HCT116 (cell line): ENCODE measurements around the gene FAM180A. TPM values are rescaled to one million over a fixed set of nuclear protein-coding genes. Genes with fewer than 3 reads are reported as not detected.

Source experiments
- ATAC-seq: fragments of 200-7000 bp; cut with Tn5 transposase; 2 replicates; pipeline ENCODE4 v1.9.1; 2020; ENCODE audit warnings: mild to moderate bottlenecking, moderate library complexity
- BruUV-seq: library from RNA; stranded (reverse); fragments of 400-500 nt; replicated peaks from 2 replicates; lab custom pipeline; 2021; lab: Mats Ljungman, UMichigan
- CTCF ChIA-PET: fragments of 300-600 bp; sonication (Branson Sonifier 250); formaldehyde crosslinking; loops from one replicate; lab custom pipeline; 2021; ENCODE audit warnings: antibody characterized with exemption; lab: Charles Lee
- POLR2A ChIA-PET: fragments of 300-600, 350-600 bp; sonication (Branson Sonifier 250); formaldehyde crosslinking; loops from one replicate; lab custom pipeline; 2021; ENCODE audit warnings: antibody characterized with exemption; lab: Charles Lee
- RAD21 ChIA-PET, 2 experiments: fragments of 300-600 bp; sonication (Branson Sonifier 250); formaldehyde crosslinking; loops; one replicate each; lab custom pipeline; 2023; ENCODE audit warnings: low total read pairs in 2 of 2; ENCODE audit not compliant: uncharacterized antibody in 2 of 2, unreplicated experiment in 2 of 2, low non-redundant PET in 1 of 2; lab: Charles Lee
- DNase-seq: peaks from one replicate; pipeline ENCODE4 v3.0.0-alpha.2; 2010; ENCODE audit warnings: low read depth, low spot score
- H2AFZ ChIP-seq: fragments of 200-600 bp; shearing (Covaris generic), sonication (generic); 2 replicates; pipeline ENCODE4 v1.6.1; 2017; ENCODE audit warnings: low read depth, mixed run types, mixed read lengths, antibody characterized with exemption, low read length; ENCODE audit not compliant: poor library complexity, severe bottlenecking
- H3K27ac ChIP-seq: 2 replicates; pipeline ENCODE4 v1.5.1; 2012; ENCODE audit warnings: low read depth, low read length
- H3K27me3 ChIP-seq: fragments of 200-600 bp; sonication (generic); 2 replicates; pipeline ENCODE4 v1.6.1; 2016; ENCODE audit warnings: mixed run types, low read length, mixed read lengths; ENCODE audit not compliant: insufficient read depth
- H3K36me3 ChIP-seq, 2 experiments: fragments of 200-500 bp in 1 of 2; fragments of 200-600 bp in 1 of 2; sonication (Bioruptor generic) in 1 of 2; sonication (generic) in 1 of 2; 2 replicates each; pipeline versions ENCODE4 v1.5.1 to v1.6.1; 2014 to 2016; ENCODE audit warnings: low read length in 2 of 2, inconsistent platforms in 1 of 2, mixed read lengths in 1 of 2, mixed run types in 1 of 2; ENCODE audit not compliant: insufficient read depth in 2 of 2, control insufficient read depth in 1 of 2
- H3K4me1 ChIP-seq, 2 experiments: fragments of 200-600 bp in 1 of 2; sonication (generic) in 1 of 2; 2 replicates each; pipeline versions ENCODE4 v1.5.1 to v1.6.1; 2012 to 2017; ENCODE audit warnings: low read length in 2 of 2, inconsistent platforms in 1 of 2, mild to moderate bottlenecking in 1 of 2, mixed read lengths in 1 of 2, mixed run types in 1 of 2, moderate library complexity in 1 of 2; ENCODE audit not compliant: insufficient read depth in 2 of 2, control insufficient read depth in 1 of 2
- H3K4me2 ChIP-seq: fragments of 200-600 bp; sonication (generic); 2 replicates; pipeline ENCODE4 v1.6.1; 2017; ENCODE audit warnings: mixed run types, low read length, mixed read lengths
- H3K4me3 ChIP-seq, 2 experiments: fragments of 200-600 bp in 1 of 2; sonication (generic) in 1 of 2; replicated peaks in 1 of 2; 2 replicates each; pipeline ENCODE4 v1.5.1; 2011 to 2016; ENCODE audit warnings: low read length in 2 of 2, control low read depth in 1 of 2, low read depth in 1 of 2, mild to moderate bottlenecking in 1 of 2, mixed read lengths in 1 of 2, mixed run types in 1 of 2
- H3K79me2 ChIP-seq: fragments of 200-600 bp; sonication (generic); 2 replicates; pipeline ENCODE4 v1.6.1; 2017; ENCODE audit warnings: mild to moderate bottlenecking, mixed run types, low read length, moderate library complexity, mixed read lengths; ENCODE audit not compliant: insufficient read depth
- H3K9ac ChIP-seq: fragments of 200-600 bp; sonication (generic); 2 replicates; pipeline ENCODE4 v1.6.1; 2016; ENCODE audit warnings: low read length, mixed read lengths
- H3K9me2 ChIP-seq: fragments of 200-600 bp; sonication (generic), shearing (Covaris generic); 2 replicates; pipeline ENCODE4 v1.6.1; 2017; ENCODE audit warnings: mixed run types, mild to moderate bottlenecking, moderate library complexity; ENCODE audit not compliant: insufficient read depth
- H3K9me3 ChIP-seq, 2 experiments: fragments of 200-500 bp in 1 of 2; fragments of 200-600 bp in 1 of 2; sonication (Bioruptor generic) in 1 of 2; sonication (generic) in 1 of 2; 2 replicates each; pipeline ENCODE4 v1.6.1; 2014 to 2017; ENCODE audit warnings: low read length in 2 of 2, mixed read lengths in 2 of 2, inconsistent platforms in 1 of 2, low read depth in 1 of 2, mild to moderate bottlenecking in 1 of 2, mixed run types in 1 of 2, moderate library complexity in 1 of 2; ENCODE audit not compliant: control insufficient read depth in 1 of 2, insufficient read depth in 1 of 2
- H4K20me1 ChIP-seq: fragments of 200-600 bp; sonication (generic), shearing (Covaris generic); 2 replicates; pipeline ENCODE4 v1.6.1; 2017; ENCODE audit warnings: mixed run types, mild to moderate bottlenecking, moderate library complexity; ENCODE audit not compliant: insufficient read depth
- EGR1 ChIP-seq: IDR thresholded peaks from 2 replicates; pipeline ENCODE4 v1.6.1; 2012; ENCODE audit warnings: low read depth
- ELF1 ChIP-seq: IDR thresholded peaks from 2 replicates; pipeline ENCODE4 v1.6.1; 2012; ENCODE audit warnings: low read depth, borderline replicate concordance
- EZH2phosphoT487 ChIP-seq: fragments of 200-600 bp; IDR thresholded peaks from 2 replicates; pipeline ENCODE4 v1.6.1; 2018; ENCODE audit warnings: antibody characterized with exemption, borderline replicate concordance
- FOSL1 ChIP-seq: IDR thresholded peaks from 2 replicates; pipeline ENCODE4 v1.6.1; 2012; ENCODE audit warnings: low read depth
- JUND ChIP-seq: IDR thresholded peaks from 2 replicates; pipeline ENCODE4 v1.6.1; 2012
- MAX ChIP-seq: IDR thresholded peaks from 2 replicates; pipeline ENCODE4 v1.6.1; 2012
- POLR2A ChIP-seq: IDR thresholded peaks from 2 replicates; pipeline ENCODE4 v1.7.0; 2011; ENCODE audit warnings: borderline replicate concordance; ENCODE audit not compliant: insufficient read depth, insufficient read length; ENCODE audit errors: extremely low read depth
- POLR2AphosphoS5 ChIP-seq: IDR thresholded peaks from 2 replicates; pipeline ENCODE4 v1.6.1; 2011; ENCODE audit warnings: mild to moderate bottlenecking, low read depth, low read length, moderate library complexity
- RAD21 ChIP-seq: IDR thresholded peaks from 2 replicates; pipeline ENCODE4 v1.6.1; 2012; ENCODE audit warnings: low read depth, mild to moderate bottlenecking
- REST ChIP-seq: IDR thresholded peaks from 2 replicates; pipeline ENCODE4 v1.6.1; 2012; ENCODE audit warnings: low read depth
- SIN3A ChIP-seq: IDR thresholded peaks from 2 replicates; pipeline ENCODE4 v1.6.1; 2012; ENCODE audit warnings: low read depth
- SP1 ChIP-seq: IDR thresholded peaks from 2 replicates; pipeline ENCODE4 v1.6.1; 2012; ENCODE audit warnings: low read depth
- TCF7L2 ChIP-seq: IDR thresholded peaks from 2 replicates; pipeline ENCODE4 v1.7.0; 2011; ENCODE audit warnings: borderline replicate concordance, inconsistent platforms; ENCODE audit not compliant: insufficient read depth, insufficient read length; ENCODE audit errors: extremely low read depth
- ZBTB33 ChIP-seq: IDR thresholded peaks from 2 replicates; pipeline ENCODE4 v1.6.1; 2011; ENCODE audit warnings: mild to moderate bottlenecking, low read length, moderate library complexity; ENCODE audit not compliant: insufficient replicate concordance; ENCODE audit errors: extremely low read depth
- intact Hi-C: fragments of 100-400 bp; cut with micrococcal nuclease; formaldehyde crosslinking; loops from 2 replicates; pipeline ENCODE4 v1.10.0; 2022
- total RNA-seq: library from RNA; stranded (reverse); gene quantifications from one replicate; pipeline ENCODE4 v1.2.1, GENCODE V29; 2021; ENCODE audit not compliant: unreplicated experiment
- TF ChIP-seq, protein P1 (sequence below), 3 experiments: fragments of 200-600 bp in 1 of 3; sonication (generic) in 1 of 3; IDR thresholded peaks in 2 of 3; conservative IDR thresholded peaks in 1 of 3; 2 replicates each; pipeline ENCODE4 v1.5.1; 2012 to 2017; ENCODE audit warnings: low read depth in 2 of 3, low read length in 2 of 3, antibody characterized with exemption in 1 of 3, borderline replicate concordance in 1 of 3, control low read depth in 1 of 3, mild to moderate bottlenecking in 1 of 3, mixed read lengths in 1 of 3, mixed run types in 1 of 3, moderate library complexity in 1 of 3; ENCODE audit not compliant: insufficient read depth in 1 of 3

The FAM180A gene
- total RNA-seq, 1 experiment from 2014 or later = 0.59 TPM

DNA sequence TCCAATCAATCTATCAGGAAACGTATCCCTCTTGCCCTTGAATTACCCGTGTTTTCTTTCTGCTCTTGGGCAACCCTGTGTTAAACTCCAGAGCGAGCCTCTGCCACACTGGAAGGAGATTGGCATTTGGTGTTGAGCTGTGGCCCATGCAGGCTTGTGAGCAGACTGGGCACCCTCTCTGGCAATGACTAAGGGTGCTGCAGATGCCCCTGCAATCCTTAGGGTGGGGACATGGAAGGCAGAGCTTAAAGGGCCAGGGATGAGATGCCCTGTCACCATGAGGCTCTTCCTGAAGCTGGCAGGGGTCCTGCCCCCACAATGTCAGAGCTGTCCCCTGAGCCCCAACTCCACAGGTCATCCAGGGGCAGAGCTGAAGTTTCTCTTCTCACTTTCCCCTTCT lies 19.5 kb upstream of the FAM180A start:
- no peak for ATAC-seq
- POLR2A ChIA-PET = interaction anchor here (1.3 kb wide), 1 partner anchor 22 kb away, joined by 5 read pairs; no protein-coding TSS in a partner anchor
- CTCF ChIA-PET = no interaction called here
- H3K27me3 ChIP-seq = no peaks in the 10 kb centered on the region
- intact Hi-C loops = no loop called here
- no peak overlapping the region for H3K27ac ChIP-seq
- no peaks in the 10 kb centered on the region for H3K9me3 ChIP-seq
- DNase-seq = no peak
- RAD21 ChIA-PET = no interaction called here
- H3K4me1 ChIP-seq = peaks cover 0 to 3% of the 10 kb centered on the region in 2 experiments; a peak in 1 of 4 replicates
- H3K9me2 ChIP-seq = no peaks in the 10 kb centered on the region
- no TSS peak for BruUV-seq
- no peaks in the 10 kb centered on the region for H4K20me1 ChIP-seq
- no peaks in the 10 kb centered on the region for H3K79me2 ChIP-seq
- H3K36me3 ChIP-seq = no peaks in the 10 kb centered on the region
- no peak overlapping the region for H3K9ac ChIP-seq
- no peak overlapping the region for H2AFZ ChIP-seq
- H3K4me3 ChIP-seq = no peak overlapping the region
- TF ChIP-seq POLR2AphosphoS5 = no peak
- no peak for TF ChIP-seq TCF7L2
- no peak for TF ChIP-seq RAD21
- TF ChIP-seq FOSL1 = no peak
- no peak for TF ChIP-seq JUND
- TF ChIP-seq ELF1 = no peak
- no peak for TF ChIP-seq REST
- no peak for TF ChIP-seq SIN3A
- TF ChIP-seq, protein P1, sequence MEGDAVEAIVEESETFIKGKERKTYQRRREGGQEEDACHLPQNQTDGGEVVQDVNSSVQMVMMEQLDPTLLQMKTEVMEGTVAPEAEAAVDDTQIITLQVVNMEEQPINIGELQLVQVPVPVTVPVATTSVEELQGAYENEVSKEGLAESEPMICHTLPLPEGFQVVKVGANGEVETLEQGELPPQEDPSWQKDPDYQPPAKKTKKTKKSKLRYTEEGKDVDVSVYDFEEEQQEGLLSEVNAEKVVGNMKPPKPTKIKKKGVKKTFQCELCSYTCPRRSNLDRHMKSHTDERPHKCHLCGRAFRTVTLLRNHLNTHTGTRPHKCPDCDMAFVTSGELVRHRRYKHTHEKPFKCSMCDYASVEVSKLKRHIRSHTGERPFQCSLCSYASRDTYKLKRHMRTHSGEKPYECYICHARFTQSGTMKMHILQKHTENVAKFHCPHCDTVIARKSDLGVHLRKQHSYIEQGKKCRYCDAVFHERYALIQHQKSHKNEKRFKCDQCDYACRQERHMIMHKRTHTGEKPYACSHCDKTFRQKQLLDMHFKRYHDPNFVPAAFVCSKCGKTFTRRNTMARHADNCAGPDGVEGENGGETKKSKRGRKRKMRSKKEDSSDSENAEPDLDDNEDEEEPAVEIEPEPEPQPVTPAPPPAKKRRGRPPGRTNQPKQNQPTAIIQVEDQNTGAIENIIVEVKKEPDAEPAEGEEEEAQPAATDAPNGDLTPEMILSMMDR (IDR thresholded peaks at IDR 0.05 in 2 of 3, conservative IDR thresholded peaks at IDR 0.05 in 1 of 3; ENCODE audit: borderline replicate concordance in 1 of 3, insufficient read depth in 1 of 3, low read depth in 2 of 3, low read length in 2 of 3) = no peak
- no peak for TF ChIP-seq ZBTB33
- TF ChIP-seq EZH2phosphoT487 = no peak
- TF ChIP-seq MAX = no peak
- no peak for TF ChIP-seq POLR2A
- TF ChIP-seq SP1 = no peak
- TF ChIP-seq EGR1 = no peak
- H3K4me2 ChIP-seq = no peak overlapping the region
